A549 (cell line): ENCODE data around the gene NSG2.

Experiments used
- BHLHE40 ChIP-seq: IDR thresholded peaks from 2 replicates; pipeline ENCODE4 v1.6.1; 2012; ENCODE audit warnings: low read depth, low read length, inconsistent platforms
- CTCF ChIP-seq: fragments of >200 bp; sonication (Bioruptor Twin); formaldehyde crosslinking; IDR thresholded peaks from 3 replicates; pipeline ENCODE4 v1.5.1; 2016
- E2F6 ChIP-seq: IDR thresholded peaks from 2 replicates; pipeline ENCODE4 v1.6.1; 2012; ENCODE audit warnings: low read depth, borderline replicate concordance
- EP300 ChIP-seq, 2 experiments: fragments of >200 bp; sonication (Bioruptor Twin); formaldehyde crosslinking; IDR thresholded peaks; 2 replicates in 1 of 2; 3 replicates in 1 of 2; pipeline ENCODE4 v1.6.1; 2016 to 2017
- JUNB ChIP-seq: fragments of >200 bp; sonication (Bioruptor Twin); formaldehyde crosslinking; IDR thresholded peaks from 2 replicates; pipeline ENCODE4 v1.6.1; 2016
- MAFK ChIP-seq: fragments of 450-650 bp; IDR thresholded peaks from 2 replicates; pipeline ENCODE4 v1.6.1; 2014; ENCODE audit not compliant: partially characterized antibody
- POLR2A ChIP-seq: IDR thresholded peaks from 2 replicates; pipeline ENCODE4 v1.6.1; 2012; ENCODE audit warnings: mild to moderate bottlenecking, low read length

GRCh38 chr5:174100490-174100889 lies 55.0 kb downstream of the NSG2 start:
- TF ChIP-seq POLR2A (no peak), CTCF (no peak), EP300 (IDR thresholded peaks at IDR 0.05) (no peak), BHLHE40 (no peak), MAFK (no peak), E2F6 (no peak), JUNB (no peak)
